GM12873 (cell line): ENCODE measurements around the gene FHIT.

Source experiments
- TF ChIP-seq, protein P1 (sequence below): IDR thresholded peaks from 2 replicates; pipeline ENCODE4 v1.5.1; 2012; ENCODE audit warnings: low read depth, mild to moderate bottlenecking, moderate library complexity, low read length, control low read depth; ENCODE audit not compliant: insufficient read depth; ENCODE audit errors: missing control alignments

Gene FHIT

DNA sequence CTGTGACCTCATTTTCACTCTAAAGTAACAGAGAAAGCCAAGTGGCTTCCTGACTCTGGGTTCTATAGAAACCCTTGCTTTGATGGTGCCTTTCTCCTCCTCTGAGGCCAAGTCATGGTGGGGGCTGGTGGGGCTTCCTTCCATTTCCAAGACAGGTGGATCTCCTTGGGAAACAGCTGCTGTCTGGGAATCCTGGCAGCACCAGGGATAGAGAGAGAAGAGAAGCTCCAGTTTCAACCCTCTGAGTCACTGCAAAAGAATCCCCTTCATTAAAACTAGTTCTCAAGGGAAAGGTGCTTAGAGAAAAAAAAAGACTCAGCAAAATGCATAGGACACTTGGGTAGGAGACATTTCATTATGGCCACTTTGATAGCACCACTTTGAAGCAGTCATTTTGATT lies 614.4 kb downstream of the FHIT start:
- TF ChIP-seq, protein P1, sequence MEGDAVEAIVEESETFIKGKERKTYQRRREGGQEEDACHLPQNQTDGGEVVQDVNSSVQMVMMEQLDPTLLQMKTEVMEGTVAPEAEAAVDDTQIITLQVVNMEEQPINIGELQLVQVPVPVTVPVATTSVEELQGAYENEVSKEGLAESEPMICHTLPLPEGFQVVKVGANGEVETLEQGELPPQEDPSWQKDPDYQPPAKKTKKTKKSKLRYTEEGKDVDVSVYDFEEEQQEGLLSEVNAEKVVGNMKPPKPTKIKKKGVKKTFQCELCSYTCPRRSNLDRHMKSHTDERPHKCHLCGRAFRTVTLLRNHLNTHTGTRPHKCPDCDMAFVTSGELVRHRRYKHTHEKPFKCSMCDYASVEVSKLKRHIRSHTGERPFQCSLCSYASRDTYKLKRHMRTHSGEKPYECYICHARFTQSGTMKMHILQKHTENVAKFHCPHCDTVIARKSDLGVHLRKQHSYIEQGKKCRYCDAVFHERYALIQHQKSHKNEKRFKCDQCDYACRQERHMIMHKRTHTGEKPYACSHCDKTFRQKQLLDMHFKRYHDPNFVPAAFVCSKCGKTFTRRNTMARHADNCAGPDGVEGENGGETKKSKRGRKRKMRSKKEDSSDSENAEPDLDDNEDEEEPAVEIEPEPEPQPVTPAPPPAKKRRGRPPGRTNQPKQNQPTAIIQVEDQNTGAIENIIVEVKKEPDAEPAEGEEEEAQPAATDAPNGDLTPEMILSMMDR, result no peak

DNA sequence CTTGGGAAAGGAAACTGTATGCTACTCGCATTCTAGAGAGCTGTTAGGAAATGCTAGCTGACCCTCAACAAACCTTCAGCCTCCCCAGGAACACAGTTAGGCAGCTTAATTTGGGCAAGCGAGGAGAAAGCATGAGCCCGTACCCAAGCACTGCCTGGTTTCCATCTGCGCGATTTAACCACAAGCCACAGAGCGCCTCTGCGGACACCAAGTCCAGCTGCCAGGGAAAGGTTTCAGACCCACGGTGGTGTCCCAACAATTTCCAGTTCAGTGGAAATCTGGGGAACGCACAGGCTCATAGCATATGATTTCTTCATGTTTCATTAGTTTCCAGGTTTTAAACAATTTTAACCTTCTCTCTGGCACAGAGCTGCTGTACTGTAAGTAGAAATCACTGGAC lies 617.6 kb downstream of the FHIT start:
- TF ChIP-seq, protein P1, result no peak

DNA sequence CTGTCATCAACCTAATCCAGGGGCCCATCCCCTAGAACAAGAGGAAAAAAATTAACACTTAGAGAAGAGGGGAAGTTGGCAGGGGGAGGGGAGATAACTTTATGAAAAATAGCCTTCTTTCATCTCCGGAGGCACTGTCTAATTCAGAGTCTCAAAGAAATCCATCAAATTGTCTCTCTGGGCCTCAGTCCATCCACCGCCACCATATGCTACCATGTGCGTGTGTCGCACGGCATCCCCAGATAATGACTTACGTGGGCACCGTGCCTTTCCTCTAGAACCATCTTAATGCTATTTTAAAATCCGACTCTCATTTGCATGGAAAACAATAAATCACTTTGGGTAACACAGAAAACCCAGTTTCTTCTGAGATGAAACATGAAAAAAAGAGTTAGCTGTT lies 619.7 kb downstream of the FHIT start:
- TF ChIP-seq, protein P1, result no peak

DNA sequence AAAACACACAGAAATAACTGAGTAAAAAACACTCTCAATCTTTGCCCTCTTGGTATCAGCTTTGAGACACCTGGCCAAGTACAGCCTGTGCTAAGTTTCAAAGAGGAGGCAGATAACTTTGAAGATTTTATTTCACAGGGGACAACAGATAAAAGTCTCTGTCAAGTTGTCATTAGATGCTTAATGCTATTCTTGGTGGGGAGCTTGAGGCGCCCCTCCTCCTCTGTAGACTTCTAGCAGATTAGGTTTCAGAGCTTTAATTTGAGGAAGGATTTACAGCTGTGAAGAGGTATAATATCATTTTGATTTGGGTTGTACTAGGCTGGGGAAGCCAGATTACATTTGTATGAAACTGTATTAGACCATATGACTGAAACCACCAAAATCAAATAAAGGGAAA lies 620.3 kb downstream of the FHIT start:
- TF ChIP-seq, protein P1, result no peak

DNA sequence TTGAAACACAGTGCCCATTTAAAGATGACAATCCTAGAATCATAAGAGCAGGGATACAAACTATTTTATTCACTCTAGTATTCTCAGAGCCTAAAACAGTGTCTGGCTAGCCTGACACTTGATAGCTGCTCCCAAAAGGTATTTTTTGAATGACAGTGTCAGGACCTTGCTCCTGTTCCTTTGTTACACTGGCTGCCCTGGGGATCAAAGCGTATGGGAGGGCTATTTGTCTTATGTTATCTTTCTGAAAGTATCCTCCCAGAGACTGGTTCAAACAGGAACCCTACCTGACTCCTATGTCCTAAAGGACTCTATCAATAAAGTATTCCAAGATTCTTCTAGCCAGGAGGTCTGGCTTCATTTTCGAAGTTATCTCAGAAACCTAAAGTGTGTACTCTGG lies 621.4 kb downstream of the FHIT start:
- TF ChIP-seq, protein P1, result no peak

DNA sequence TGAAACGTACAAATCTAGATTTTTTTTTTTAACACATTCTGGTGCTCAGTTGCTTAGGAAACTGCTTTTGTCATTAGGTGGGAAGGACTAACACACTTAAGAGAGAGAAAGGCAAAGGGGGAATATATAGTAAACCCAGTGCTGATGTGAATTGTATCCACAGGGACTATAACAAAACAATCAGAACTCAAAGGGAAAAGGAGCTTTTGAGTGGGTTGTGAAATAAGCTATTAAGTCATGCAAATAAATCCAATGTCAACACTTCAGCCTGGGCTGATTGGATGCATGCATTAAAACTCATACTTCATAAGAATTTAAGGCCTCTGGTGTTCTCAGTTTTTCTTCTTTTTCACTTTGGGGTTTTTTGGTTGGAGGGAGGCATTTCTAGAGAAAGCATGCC lies 628.9 kb downstream of the FHIT start:
- TF ChIP-seq, protein P1, result no peak

DNA sequence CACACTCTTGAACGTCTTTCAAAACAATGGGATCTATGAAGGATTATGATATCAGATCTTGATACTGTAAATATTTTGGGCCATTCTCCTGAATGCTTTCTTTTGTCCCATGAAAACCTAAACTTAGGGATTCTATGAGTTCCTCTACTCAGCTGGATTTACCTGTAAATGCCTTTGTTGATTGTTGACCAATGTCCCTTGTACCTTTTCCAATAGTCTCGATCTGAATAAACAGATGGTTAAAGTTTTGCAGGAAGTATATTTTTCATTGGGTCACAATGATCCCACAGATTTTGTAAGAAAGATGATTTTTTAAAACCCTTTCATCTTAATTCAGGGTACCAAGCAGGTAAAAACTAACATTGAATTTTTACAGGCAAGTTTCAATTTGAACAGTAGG lies 634.1 kb downstream of the FHIT start:
- TF ChIP-seq, protein P1, result no peak
